Activated naive CD4-positive, alpha-beta T cell treated with anti-CD3 and anti-CD28 coated beads, Interleukin-2, amount 50 U/mL, for 16 hours (primary cell): ENCODE data around the gene GUK1.

Experiments
- DNase-seq: peaks from one replicate; pipeline ENCODE4 v3.0.0-alpha.2; 2020

The GUK1 gene, protein sequence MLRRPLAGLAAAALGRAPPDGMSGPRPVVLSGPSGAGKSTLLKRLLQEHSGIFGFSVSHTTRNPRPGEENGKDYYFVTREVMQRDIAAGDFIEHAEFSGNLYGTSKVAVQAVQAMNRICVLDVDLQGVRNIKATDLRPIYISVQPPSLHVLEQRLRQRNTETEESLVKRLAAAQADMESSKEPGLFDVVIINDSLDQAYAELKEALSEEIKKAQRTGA

DNA sequence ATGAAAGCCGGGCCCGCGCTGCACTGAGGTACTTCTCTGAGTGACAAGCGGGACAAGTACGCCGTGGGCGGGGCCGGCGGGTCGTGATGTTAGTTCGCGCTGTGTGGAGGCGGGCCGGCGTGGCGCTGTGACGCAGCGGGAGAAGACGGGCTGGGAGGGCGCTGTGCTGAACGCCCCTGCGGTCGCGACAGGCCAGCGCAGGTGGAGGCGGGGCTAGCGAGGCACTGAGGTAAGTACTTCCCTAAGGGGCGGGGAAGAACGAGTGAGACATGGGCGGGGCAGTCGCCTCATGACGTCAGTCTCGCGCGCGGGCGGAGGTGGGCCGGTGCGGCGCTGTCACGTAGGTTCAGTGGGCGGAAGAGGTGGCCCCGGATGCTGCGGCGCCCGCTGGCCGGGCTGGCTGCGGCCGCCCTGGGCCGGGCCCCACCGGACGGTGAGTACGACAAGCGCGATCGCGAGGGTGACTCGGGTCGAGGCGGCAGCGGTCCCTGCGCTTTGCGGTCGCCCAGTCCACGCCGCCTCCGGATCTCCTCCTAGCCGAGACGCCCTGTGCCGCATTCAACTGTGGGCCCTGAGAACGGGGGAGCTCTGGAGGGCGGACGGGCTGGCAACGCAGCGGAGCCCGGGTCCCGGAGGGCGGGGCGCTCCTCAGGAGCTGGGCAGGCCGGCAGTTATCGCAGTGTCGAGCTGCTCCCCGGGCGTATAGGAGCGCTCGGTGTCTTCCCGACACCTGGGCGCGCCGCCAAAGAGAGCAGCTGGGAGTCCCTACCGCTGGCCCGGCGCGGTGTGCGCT is at the start of gene GUK1:
Gene GUK1 (plus strand): TSS at position 349 of the 793 bp plus-strand sequence. CDS start 24 bp downstream, at position 373.
- peak; percentile 100 for DNase-seq

DNA sequence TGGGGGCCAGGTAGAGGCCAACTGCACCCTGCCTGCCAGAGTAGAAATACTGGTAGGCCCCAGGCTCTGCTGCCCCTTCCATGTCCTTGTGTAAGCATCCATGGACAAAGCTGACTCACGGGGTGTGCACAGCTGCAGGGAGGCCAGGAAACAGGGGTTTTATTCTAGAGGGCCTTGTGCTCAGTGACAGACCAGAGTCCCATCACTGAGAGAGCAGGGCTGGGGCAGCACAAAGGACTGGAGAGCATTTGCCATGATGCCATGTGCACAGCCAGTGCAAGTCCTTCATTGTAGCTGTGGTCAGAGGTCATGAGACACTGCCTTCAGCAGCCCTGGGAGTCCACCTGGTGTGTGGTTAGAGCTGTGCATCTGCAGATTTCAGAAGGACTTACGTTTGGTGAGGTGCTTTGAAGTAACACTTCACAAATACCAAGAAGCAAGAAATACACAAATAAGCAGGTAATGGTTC is 49.4 kb upstream of the GUK1 start:
- no peak for DNase-seq

DNA sequence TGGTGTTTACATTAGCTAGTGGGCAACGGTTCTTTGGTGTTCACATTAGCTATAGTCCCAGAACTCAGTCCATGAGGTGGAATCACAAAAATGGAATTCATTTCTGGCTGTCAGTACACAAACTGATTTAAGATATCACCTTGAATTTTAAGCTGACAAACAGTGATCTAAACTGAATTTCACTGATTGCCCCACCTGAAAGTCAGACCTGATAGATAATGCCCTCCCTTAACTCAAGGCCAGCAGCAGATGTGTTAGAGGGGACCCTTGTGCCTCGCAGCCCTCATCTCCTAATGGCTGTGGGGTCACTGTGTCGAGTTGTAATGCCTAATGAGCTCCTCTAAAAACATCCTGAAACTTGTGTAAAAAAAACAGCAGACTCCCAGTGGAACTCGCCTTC is 49.0 kb upstream of the GUK1 start:
- no peak for DNase-seq

DNA sequence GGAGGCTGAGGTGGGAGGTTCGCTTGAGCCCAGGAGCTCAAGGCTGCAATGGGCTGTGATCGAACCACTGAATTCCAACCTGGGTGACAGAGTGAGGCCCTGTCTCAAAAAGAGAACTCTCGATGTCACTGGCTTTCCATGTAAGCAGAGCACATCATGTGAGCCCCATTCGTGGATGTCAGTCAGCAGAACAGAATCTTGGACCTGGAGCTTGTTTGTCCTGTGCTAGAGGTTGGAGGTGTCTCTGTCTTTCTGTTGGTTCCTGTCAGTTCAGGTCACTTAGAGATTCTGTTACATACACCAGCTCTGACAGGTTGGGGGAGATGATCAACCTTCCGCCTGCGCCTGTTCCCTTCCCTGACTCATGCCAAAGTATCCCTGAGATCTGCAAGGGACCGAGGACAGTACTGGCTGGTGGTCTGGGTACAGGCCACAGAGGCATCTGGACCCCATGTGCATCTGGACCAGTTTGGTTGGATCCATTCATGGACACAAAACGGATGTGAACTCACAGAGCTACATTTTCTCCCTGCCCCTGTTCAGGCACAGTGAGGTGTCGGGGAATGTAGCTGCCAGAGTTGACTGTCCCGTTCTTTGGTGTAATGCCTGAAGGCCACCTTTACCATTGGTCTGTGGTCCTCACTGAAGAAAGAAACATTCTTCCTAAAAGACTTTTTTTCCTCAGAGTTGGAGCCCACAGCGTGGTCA is 47.6 kb upstream of the GUK1 start:
- no peak for DNase-seq

DNA sequence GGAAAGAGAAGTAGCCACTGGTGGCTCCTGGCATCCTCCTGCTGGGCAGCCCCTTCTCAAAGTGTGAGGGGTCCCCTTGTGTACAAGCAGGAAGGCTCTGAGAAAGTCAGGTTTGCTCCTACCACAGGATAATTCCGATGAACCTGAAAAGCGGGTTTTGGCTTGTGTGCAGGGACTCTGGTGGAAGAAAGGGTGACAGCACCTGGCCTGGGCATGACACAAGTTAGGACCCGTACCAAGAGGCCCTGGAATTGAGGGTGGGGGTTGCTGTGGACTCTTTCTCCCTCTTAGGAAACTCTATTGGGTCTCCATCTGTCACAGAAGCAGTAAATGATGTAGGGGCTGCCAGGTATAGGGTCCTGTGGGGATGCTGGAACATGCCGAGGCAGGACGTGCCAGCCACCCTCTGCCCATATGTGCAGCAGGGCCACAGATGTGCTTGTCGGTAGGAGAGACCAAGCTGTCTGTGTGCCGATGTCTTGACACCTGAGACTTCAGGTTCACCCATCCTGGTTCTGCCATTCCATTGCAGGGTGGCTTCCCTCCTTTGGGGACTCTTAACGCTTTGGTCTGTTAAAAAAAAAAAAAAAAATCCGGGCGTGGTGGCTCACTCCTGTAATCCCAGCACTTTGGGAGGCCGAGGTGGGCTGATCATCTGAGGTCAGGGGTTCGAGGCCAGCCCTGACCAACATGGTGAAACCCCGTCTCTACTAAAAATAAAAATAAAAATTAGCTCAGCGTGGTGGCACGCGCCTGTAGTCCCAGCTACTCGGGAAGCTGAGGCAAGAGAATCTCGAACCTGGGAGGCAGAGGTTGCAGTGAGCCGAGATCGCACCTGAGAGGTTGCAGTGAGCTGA is 46.8 kb upstream of the GUK1 start:
- no peak for DNase-seq

DNA sequence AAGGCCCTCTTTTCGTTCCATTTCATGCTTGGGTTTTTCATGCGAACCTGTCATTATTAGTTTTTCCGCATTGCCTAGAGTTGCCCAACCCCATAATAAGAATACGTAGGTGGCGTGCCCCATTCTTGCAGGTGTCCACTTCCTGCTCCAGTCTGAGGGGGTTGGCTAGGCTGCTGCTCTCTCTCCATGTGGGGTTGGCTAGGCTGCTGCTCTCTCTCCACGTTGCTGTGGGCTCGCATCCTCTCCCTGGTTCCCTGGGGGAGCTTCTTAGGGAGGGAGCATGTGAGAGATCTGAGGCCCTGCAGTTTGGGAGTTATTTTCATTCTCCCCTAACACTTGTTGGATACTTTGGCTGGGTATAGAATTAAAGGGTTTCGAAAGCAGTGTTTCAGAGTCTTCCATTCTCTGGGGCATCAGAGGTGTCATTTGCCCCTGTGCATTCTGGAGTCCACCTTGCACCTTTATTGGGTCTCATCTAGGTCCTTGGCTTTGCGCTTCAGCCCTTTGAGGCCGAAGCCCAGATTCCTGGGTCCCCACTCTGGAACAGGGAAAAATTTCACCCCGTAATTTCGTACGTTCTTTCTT is 45.6 kb upstream of the GUK1 start:
- DNase-seq = no peak

DNA sequence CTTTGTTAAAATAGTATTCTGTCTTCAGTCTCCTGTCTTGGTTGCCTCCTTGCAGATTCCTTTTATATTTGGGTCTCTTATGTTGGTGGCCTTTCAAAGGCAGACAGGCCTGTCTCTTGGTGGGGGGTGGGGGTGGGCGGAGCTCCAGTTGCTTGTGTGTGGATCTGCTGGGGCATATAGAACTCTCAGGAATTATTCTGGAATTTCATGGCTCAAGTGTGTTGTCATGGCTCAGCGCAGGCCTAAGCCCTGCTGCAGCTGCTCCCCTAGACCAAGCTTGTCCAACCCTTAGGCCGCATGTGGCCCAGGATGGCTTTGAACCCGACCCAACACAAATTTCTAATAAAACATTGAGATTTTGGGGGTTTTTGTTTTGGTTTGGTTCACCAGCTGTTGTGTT is 44.9 kb upstream of the GUK1 start:
- no peak for DNase-seq

DNA sequence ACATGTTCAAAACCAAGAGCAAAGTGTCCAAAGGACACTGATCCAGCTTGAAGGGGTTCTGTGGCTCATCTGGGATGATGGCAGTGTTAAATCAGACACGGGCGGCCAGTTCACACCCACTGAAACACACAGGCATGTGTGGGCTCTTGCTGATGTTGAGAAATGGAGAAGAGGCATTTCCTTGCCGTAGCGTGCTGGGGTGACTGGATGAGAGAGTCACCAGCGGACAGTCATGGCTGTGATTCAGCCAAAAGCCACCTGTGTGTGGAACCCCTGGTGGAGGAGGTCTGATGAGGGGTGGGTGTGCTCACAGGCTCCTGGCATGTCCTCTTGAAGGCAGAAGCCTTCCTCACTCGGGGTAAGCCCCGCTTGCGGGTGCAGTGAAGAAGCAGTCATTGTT is 44.1 kb upstream of the GUK1 start:
- no peak for DNase-seq

DNA sequence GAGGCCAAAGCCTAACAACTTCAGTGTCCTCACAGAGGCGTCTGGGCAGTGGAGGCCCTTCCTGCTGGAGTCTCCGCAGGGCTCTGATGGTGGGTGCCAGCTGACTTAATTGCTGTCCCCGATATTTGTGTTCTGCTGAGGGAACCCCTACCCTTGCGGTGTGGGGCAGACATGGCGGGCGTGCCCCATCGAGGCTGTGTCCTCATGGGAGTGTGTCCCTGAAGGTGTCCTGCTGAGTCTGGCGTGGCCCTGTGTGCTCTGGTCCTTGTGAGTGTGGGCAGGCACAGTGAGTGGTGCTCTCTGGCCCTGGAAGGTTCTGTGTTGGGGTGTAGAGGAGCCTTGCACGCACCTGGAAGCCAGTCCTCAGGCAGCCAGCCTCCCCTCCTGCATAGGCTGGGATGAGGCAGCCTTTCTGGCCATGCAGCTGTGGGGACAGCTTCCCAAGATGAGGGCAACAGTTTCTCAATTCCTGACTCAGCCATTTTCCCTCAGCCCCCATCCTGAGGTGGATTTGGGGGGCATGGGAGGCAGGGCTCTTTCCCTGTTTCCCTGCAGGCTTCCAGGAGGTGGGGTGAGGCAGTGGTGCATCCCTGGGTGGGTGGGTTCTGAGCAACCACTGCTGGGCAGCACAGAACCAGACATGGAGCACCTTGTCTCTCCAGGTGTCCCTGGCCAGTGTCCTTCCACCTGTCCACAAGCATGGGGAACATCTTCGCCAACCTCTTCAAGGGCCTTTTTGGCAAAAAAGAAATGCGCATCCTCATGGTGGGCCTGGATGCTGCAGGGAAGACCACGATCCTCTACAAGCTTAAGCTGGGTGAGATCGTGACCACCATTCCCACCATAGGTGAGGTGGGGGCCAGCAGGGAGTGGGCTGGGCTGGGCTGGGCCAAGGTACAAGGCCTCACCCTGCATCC is 43.4 kb upstream of the GUK1 start:
- DNase-seq = no peak

DNA sequence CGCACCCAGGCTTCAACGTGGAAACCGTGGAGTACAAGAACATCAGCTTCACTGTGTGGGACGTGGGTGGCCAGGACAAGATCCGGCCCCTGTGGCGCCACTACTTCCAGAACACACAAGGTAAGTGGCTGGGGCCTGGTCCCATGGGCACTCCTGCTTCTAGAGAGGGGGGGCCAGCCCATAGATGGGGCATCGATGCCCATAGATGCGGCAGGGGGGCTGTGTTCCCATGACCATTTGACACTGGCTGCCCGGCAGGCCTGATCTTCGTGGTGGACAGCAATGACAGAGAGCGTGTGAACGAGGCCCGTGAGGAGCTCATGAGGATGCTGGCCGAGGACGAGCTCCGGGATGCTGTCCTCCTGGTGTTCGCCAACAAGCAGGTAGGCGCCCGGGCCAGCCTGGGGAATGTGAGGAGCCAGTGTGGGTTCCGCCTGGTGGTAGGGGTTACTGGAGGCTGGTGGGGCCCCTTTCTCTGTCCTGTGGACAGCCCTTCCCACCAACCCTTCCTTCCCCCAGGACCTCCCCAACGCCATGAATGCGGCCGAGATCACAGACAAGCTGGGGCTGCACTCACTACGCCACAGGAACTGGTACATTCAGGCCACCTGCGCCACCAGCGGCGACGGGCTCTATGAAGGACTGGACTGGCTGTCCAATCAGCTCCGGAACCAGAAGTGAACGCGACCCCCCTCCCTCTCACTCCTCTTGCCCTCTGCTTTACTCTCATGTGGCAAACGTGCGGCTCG is 42.6 kb upstream of the GUK1 start:
- no peak for DNase-seq

DNA sequence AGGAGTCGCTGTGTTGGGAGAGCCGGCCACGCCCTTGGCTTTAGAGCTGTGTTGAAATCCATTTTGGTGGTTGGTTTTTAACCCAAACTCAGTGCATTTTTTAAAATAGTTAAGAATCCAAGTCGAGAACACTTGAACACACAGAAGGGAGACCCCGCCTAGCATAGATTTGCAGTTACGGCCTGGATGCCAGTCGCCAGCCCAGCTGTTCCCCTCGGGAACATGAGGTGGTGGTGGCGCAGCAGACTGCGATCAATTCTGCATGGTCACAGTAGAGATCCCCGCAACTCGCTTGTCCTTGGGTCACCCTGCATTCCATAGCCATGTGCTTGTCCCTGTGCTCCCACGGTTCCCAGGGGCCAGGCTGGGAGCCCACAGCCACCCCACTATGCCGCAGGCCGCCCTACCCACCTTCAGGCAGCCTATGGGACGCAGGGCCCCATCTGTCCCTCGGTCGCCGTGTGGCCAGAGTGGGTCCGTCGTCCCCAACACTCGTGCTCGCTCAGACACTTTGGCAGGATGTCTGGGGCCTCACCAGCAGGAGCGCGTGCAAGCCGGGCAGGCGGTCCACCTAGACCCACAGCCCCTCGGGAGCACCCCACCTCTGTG is 41.7 kb upstream of the GUK1 start:
- no peak for DNase-seq

DNA sequence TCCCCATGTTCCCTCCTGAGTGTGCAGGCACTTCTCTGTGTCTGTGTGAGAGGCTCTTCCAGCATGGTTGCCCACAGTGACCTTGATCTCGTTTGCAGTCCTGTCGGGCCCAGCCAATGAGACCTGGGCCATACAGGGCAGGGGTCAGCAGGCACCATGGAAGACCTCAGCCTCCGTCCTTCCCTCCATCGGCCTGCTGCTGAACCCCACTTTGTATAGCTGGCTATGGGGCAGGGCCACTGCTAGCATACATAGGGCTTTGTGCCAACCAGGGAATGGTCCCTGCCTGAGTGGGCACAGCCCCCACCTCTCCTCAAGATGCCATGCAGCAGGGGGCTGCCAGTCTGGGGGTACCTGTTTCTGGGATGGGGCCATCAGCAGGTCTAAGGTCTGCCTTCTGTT is 40.7 kb upstream of the GUK1 start:
- no peak for DNase-seq

DNA sequence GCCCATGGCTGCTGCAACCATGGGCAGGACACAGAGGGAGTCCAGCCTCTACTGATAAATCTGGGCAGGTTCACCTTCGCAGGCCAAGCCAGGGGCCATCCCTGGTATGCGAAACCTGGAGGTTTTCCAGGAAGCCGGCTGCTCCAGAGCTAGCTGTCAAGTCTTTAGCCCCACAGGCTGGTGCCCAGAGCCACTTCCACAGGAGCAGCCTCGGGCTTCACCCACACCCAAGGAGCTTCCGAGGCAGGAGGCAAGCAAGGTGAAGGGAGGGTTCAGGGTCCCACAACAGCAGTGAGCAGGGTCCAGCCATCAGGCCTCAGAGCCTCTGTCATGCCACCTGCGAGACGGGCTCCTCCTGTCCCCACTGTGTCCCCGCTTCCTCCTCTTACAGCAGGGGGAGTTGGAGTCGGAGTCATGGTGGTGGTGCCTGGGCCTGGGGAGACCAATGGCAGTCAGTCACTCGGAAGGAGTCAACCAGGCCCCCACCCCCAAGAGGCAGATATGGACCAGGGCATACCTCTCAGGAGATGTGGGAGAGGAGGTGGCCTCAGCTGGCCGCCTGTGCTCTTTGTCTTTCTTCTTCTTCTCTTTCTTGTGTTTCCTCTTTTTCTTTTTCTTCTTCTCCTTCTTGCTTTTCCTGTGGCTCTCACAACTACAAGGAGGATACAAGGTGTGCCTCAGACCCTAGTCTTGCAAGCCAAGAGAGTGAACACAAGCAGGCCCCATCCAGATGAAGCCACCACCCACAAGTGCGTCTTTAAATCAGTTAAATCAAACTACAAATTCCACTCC is 39.1 kb upstream of the GUK1 start:
- no peak for DNase-seq

DNA sequence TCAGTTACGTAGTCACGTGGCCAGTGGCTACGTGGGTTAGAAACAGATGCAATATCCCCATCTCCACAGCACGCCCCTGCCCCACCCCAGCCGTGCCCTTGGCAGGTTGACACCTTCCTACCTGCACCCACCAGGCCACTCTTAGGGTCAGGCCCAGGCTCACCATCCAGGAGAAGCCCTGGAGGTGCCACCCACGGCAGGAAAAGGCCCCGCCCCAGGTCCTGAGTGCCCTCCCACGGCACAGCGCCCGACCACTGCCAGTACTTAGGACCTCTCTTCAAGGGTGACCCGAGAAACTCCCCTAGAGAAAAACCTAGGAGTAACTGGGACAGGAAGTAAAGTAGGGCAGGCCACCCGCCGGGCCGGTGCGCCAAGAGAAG is 38.5 kb upstream of the GUK1 start:
- no peak for DNase-seq

DNA sequence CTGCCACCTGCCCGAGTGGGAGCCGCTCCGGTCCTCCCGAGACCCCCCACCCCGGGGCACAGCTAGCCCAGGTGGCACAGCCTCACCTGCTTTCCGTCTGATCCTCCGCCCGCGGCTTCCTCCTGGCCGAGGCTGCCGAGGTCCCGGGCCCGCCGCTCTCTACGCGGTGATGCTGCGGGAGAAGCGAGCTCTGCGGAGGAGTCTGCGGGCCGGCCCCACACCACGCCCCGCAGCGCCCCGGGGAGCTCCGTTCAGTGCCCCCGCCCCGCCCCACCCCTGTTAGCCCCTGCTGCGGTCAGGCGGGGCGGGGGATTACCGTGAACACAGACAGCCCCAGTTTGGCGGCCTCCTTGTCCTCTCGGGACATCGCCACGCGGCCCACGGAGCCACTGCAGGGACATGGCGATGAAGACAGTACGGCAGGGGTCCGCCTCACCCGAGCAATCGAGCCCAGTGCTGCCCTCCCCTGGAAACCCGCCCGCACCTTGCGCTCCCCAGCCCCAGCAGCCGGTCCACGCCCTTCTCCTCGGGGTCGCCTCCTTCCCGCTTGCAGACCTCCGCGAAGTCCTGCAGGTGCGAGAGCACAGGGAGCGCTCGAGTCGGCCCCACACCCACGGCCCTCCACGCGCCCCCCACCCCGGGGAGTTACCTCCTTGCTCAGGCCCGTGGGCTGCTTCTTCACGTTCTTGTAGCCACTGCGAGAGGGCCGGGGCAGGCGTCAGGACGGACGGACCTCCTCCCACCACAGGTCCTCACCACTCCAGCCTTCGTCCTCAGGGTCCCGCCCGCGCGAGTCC is 37.9 kb upstream of the GUK1 start:
- peak; percentile 67 for DNase-seq

DNA sequence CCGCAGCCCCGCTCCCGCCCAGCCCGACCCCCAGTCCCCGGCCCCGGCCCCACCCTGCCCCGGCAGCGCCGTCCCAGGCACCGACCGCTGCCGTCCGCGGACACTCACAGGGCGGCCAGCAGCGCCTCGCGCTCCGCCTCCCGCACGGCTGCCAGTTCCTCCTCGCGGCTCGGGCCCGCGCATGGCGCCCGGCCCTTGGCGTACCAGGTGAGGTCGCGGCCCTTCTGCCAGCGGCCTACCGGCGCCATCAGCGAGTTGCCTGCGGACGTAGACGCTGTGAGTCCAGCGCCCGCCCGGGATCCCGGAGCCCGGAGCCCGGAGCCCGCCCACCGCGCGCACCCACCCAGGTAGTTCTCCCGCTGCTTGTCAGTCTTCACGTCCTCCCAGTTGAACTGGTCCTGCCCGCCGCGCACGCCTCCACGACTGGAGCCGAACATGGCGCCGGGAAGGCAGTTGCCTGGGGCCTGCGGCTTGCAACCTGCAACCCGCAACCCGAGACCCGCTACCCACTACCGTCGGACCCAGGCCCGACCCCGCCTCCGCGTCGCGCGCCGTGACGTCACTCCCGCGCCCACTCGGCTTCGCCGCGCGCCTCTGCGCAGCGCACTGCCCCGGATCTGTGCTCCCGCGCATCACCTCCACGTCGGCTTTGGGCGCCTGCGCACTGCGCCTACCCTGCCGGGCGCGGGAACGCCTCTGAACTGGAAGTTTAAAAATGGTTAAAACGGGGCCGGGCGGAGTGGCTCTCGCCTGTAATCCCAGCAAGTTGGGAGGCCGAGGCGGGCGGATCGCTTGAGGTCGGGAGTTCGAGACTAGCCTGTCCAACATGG is 37.1 kb upstream of the GUK1 start, which contains the start of gene C1orf35:
Gene C1orf35 (minus strand): TSS at position 535 of the 830 bp plus-strand sequence. CDS start 98 bp downstream, at position 437.
- DNase-seq = peak; percentile 96

DNA sequence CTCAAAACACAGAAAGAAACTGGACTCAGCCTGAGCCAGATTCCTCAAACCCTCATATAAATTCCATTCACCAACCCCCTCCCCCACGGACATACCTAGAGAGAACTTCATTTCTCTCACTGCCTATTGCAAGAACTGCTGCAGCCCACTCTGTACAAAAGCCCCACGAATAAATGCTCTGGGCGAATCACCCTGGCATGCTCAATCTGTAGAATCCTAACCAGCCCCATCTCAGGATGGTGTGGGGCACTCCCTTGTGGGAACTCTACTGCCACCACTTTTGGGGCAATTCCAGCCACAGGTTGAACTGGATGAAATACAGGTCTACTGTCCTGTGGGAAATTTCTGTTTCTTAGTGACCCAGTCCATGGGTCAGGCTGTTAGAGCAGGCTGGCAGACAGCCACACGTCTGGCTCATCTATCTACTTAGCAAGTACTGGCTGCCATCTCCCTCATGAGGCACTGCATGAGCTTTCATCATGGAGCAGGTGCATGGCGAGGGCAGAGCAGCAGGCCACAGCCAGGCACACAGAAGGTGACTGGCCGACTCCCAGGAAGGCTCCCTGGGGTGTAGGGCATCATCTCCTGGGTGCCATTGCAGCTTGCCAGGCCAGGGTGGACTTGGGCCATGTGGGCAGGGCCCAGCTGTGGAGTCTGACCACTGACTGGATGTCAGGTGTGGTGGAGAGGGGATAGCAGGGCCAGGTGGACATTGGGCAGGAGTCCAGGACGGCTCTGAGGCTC is 35.4 kb upstream of the GUK1 start:
- DNase-seq = no peak
